HG02623 (cell line): ENCODE results near the gene RCAN1.
"Not testable (repeated sequence)": the region's sequence is repeated elsewhere in the genome, so short reads cannot be mapped to it uniquely, and the experiment has no call there.

Experiments used
- ATAC-seq: cut with Tn5 transposase; IDR thresholded peaks from one replicate; pipeline ENCODE4 v1.9.1; 2021; ENCODE audit warnings: moderate library complexity; ENCODE audit not compliant: unreplicated experiment

The RCAN1 gene

GRCh38 chr21:34621434-34622350 is 6.8 kb upstream of the RCAN1 start:
- ATAC-seq = no peak

GRCh38 chr21:34619841-34620665 is 5.1 kb upstream of the RCAN1 start:
- no peak for ATAC-seq

- no peak for ATAC-seq
These were observed 4.0 kb upstream of the RCAN1 start for GRCh38 chr21:34618941-34619340.

GRCh38 chr21:34617753-34618339 is 2.9 kb upstream of the RCAN1 start:
- ATAC-seq = no peak

- ATAC-seq = no peak
These were observed 538 bp upstream of the RCAN1 start for GRCh38 chr21:34615487-34615814.

- ATAC-seq = no peak
These were observed 960 bp downstream of the RCAN1 start for GRCh38 chr21:34613679-34614627.

GRCh38 chr21:34612557-34612956 is 2.4 kb downstream of the RCAN1 start:
- no peak for ATAC-seq

- ATAC-seq = no peak
These were observed 2.9 kb downstream of the RCAN1 start for GRCh38 chr21:34612056-34612455.

- no peak for ATAC-seq
These were observed 3.4 kb downstream of the RCAN1 start for GRCh38 chr21:34611528-34611927.

GRCh38 chr21:34609933-34610549 is 4.9 kb downstream of the RCAN1 start:
- ATAC-seq = no peak

- no peak for ATAC-seq
These were observed 5.5 kb downstream of the RCAN1 start for GRCh38 chr21:34609244-34609932.

GRCh38 chr21:34607376-34607775 is 7.5 kb downstream of the RCAN1 start:
- not testable (repeated sequence) for ATAC-seq

GRCh38 chr21:34606621-34607020 is 8.3 kb downstream of the RCAN1 start:
- no peak for ATAC-seq

GRCh38 chr21:34606051-34606450 is 8.9 kb downstream of the RCAN1 start:
- ATAC-seq = no peak

GRCh38 chr21:34604956-34605355 is 10.0 kb downstream of the RCAN1 start:
- ATAC-seq = not testable (repeated sequence)

- no peak for ATAC-seq
These were observed 10.4 kb downstream of the RCAN1 start for GRCh38 chr21:34604556-34604955.

GRCh38 chr21:34603710-34604057 is 11.2 kb downstream of the RCAN1 start:
- ATAC-seq = no peak

- ATAC-seq = no peak
These were observed 11.8 kb downstream of the RCAN1 start for GRCh38 chr21:34603002-34603709.

- ATAC-seq = no peak
These were observed 12.9 kb downstream of the RCAN1 start for GRCh38 chr21:34602061-34602460.
